Left lobe of liver (tissue), 2 donors: ENCODE measurements around the gene SLC7A11. TPM values are rescaled to one million over a fixed set of nuclear protein-coding genes. Genes with fewer than 3 reads are reported as not detected.
"Not testable (repeated sequence)": the region's sequence is repeated elsewhere in the genome, so short reads cannot be mapped to it uniquely, and the experiment has no call there.

Source experiments
- ATAC-seq: fragments of 200-7000 bp; cut with Tn5 transposase; one replicate; pipeline ENCODE4 v1.9.1; 2020; ENCODE audit warnings: mild to moderate bottlenecking, moderate library complexity
- DNase-seq: peaks from one replicate; pipeline ENCODE4 v3.0.0-alpha.2; 2020; ENCODE audit warnings: low spot score
- total RNA-seq: library from RNA; stranded (reverse); gene quantifications from one replicate; pipeline ENCODE4 v1.2.1, GENCODE V29; 2021
- donor health status: DM: no; HTN: no; CAD: no; lungs with moderate emphysema.
- donor health status: DM: no; HTN: yes; CAD: no.

The SLC7A11 gene
- total RNA-seq, 1 donor from 2014 or later, result 0.13 TPM

- ATAC-seq (no peak), DNase-seq (no peak)
These were observed 25.8 kb downstream of the SLC7A11 start for GRCh38 chr4:138216272-138216867.

GRCh38 chr4:138210576-138210975 lies 31.6 kb downstream of the SLC7A11 start:
- ATAC-seq, DNase-seq: not testable (repeated sequence)

GRCh38 chr4:138209094-138209493 lies 33.1 kb downstream of the SLC7A11 start:
- ATAC-seq, result no peak
- DNase-seq, result no peak

- ATAC-seq (no peak), DNase-seq (no peak)
These were observed 36.5 kb downstream of the SLC7A11 start for GRCh38 chr4:138205531-138206233.

- DNase-seq (no peak), ATAC-seq (no peak)
These were observed 37.6 kb downstream of the SLC7A11 start for GRCh38 chr4:138204507-138204906.

- no peak for ATAC-seq
- no peak for DNase-seq
These were observed 39.5 kb downstream of the SLC7A11 start for GRCh38 chr4:138202686-138203085.

- DNase-seq (no peak), ATAC-seq (no peak)
These were observed 41.9 kb downstream of the SLC7A11 start for GRCh38 chr4:138200236-138200590.

GRCh38 chr4:138199568-138200235 lies 42.4 kb downstream of the SLC7A11 start:
- DNase-seq (no peak), ATAC-seq (peak; percentile 73)

GRCh38 chr4:138196153-138196552 lies 46.0 kb downstream of the SLC7A11 start:
- ATAC-seq (no peak), DNase-seq (no peak)

- ATAC-seq, result no peak
- no peak for DNase-seq
These were observed 48.2 kb downstream of the SLC7A11 start for GRCh38 chr4:138193963-138194362.

- no peak for ATAC-seq
- no peak for DNase-seq
These were observed 50.0 kb downstream of the SLC7A11 start for GRCh38 chr4:138192113-138192512.

- no peak for ATAC-seq
- DNase-seq, result no peak
These were observed 51.7 kb downstream of the SLC7A11 start for GRCh38 chr4:138190452-138190858.

GRCh38 chr4:138189206-138189605 lies 52.9 kb downstream of the SLC7A11 start:
- DNase-seq (no peak), ATAC-seq (no peak)

GRCh38 chr4:138188406-138189084 lies 53.6 kb downstream of the SLC7A11 start:
- ATAC-seq (no peak), DNase-seq (no peak)

- DNase-seq, result no peak
- no peak for ATAC-seq
These were observed 56.1 kb downstream of the SLC7A11 start for GRCh38 chr4:138185859-138186645.

GRCh38 chr4:138184886-138185285 lies 57.3 kb downstream of the SLC7A11 start:
- ATAC-seq (no peak), DNase-seq (no peak)

- peak; percentile 86 for ATAC-seq
- DNase-seq, result no peak
These were observed 59.2 kb downstream of the SLC7A11 start for GRCh38 chr4:138182838-138183426.

- ATAC-seq (peak; percentile 41), DNase-seq (no peak)
These were observed 60.9 kb downstream of the SLC7A11 start for GRCh38 chr4:138181287-138181686.

- no peak for DNase-seq
- ATAC-seq, result no peak
These were observed 63.6 kb downstream of the SLC7A11 start for GRCh38 chr4:138178566-138178965.

GRCh38 chr4:138177278-138177968 lies 64.7 kb downstream of the SLC7A11 start:
- ATAC-seq (no peak), DNase-seq (no peak)
